ENCODE measurements around the gene WNT7B.

WNT7B gene

GRCh38 chr22:45912910-45913309 is 64.1 kb downstream of the WNT7B start:
- DNase-seq (ENCODE audit: low read depth) = no peak
- no peak for TF ChIP-seq CTCF (IDR thresholded peaks at IDR 0.05; ENCODE audit: control insufficient read depth, insufficient read depth, low read depth, low read length, missing control alignments)
- no peak overlapping the region for H3K4me3 ChIP-seq (ENCODE audit: control insufficient read depth, low read depth, low read length)

GRCh38 chr22:45911601-45912271 is 65.2 kb downstream of the WNT7B start:
- DNase-seq (ENCODE audit: low read depth) = no peak
- H3K4me3 ChIP-seq (ENCODE audit: control insufficient read depth, low read depth, low read length) = no peak overlapping the region

GRCh38 chr22:45910928-45911467 is 66.0 kb downstream of the WNT7B start:
- H3K4me3 ChIP-seq (ENCODE audit: control insufficient read depth, low read depth, low read length) = no peak overlapping the region
- no peak for TF ChIP-seq CTCF (IDR thresholded peaks at IDR 0.05; ENCODE audit: control insufficient read depth, insufficient read depth, low read depth, low read length, missing control alignments)
- DNase-seq (ENCODE audit: low read depth) = no peak

More at GRCh38 chr22:45911601-45912271, 65.2 kb downstream of the WNT7B start:
- no peak for TF ChIP-seq CTCF (IDR thresholded peaks at IDR 0.05; ENCODE audit: control insufficient read depth, insufficient read depth, low read depth, low read length, missing control alignments)

GRCh38 chr22:45908961-45909360 is 68.0 kb downstream of the WNT7B start:
- no peak overlapping the region for H3K4me3 ChIP-seq (ENCODE audit: control insufficient read depth, low read depth, low read length)
- TF ChIP-seq CTCF (IDR thresholded peaks at IDR 0.05; ENCODE audit: control insufficient read depth, insufficient read depth, low read depth, low read length, missing control alignments) = no peak
- no peak for DNase-seq (ENCODE audit: low read depth)

GRCh38 chr22:45907996-45908395 is 69.0 kb downstream of the WNT7B start:
- H3K4me3 ChIP-seq (ENCODE audit: control insufficient read depth, low read depth, low read length) = no peak overlapping the region
- no peak for TF ChIP-seq CTCF (IDR thresholded peaks at IDR 0.05; ENCODE audit: control insufficient read depth, insufficient read depth, low read depth, low read length, missing control alignments)
- DNase-seq (ENCODE audit: low read depth) = no peak

- TF ChIP-seq CTCF (IDR thresholded peaks at IDR 0.05; ENCODE audit: control insufficient read depth, insufficient read depth, low read depth, low read length, missing control alignments) = no peak
Measured at GRCh38 chr22:45907378-45907777, 69.6 kb downstream of the WNT7B start.

More at GRCh38 chr22:45907378-45907777, 69.6 kb downstream of the WNT7B start:
- DNase-seq (ENCODE audit: low read depth) = no peak
- H3K4me3 ChIP-seq (ENCODE audit: control insufficient read depth, low read depth, low read length) = no peak overlapping the region
